HCT116 (cell line): ENCODE results near the gene POLE. TPM values are rescaled to one million over a fixed set of nuclear protein-coding genes. Genes with fewer than 3 reads are reported as not detected.

Experiments
- ATAC-seq: fragments of 200-7000 bp; cut with Tn5 transposase; 2 replicates; pipeline ENCODE4 v1.9.1; 2020; ENCODE audit warnings: mild to moderate bottlenecking, moderate library complexity
- BruUV-seq: library from RNA; stranded (reverse); fragments of 400-500 nt; replicated peaks from 2 replicates; lab custom pipeline; 2021; lab: Mats Ljungman, UMichigan
- CTCF ChIA-PET: fragments of 300-600 bp; sonication (Branson Sonifier 250); formaldehyde crosslinking; loops from one replicate; lab custom pipeline; 2021; ENCODE audit warnings: antibody characterized with exemption; lab: Charles Lee
- POLR2A ChIA-PET: fragments of 300-600, 350-600 bp; sonication (Branson Sonifier 250); formaldehyde crosslinking; loops from one replicate; lab custom pipeline; 2021; ENCODE audit warnings: antibody characterized with exemption; lab: Charles Lee
- RAD21 ChIA-PET, 2 experiments: fragments of 300-600 bp; sonication (Branson Sonifier 250); formaldehyde crosslinking; loops; one replicate each; lab custom pipeline; 2023; ENCODE audit warnings: low total read pairs in 2 of 2; ENCODE audit not compliant: uncharacterized antibody in 2 of 2, unreplicated experiment in 2 of 2, low non-redundant PET in 1 of 2; lab: Charles Lee
- DNase-seq: peaks from one replicate; pipeline ENCODE4 v3.0.0-alpha.2; 2010; ENCODE audit warnings: low read depth, low spot score
- H2AFZ ChIP-seq: fragments of 200-600 bp; shearing (Covaris generic), sonication (generic); 2 replicates; pipeline ENCODE4 v1.6.1; 2017; ENCODE audit warnings: low read depth, mixed run types, mixed read lengths, antibody characterized with exemption, low read length; ENCODE audit not compliant: poor library complexity, severe bottlenecking
- H3K27ac ChIP-seq: 2 replicates; pipeline ENCODE4 v1.5.1; 2012; ENCODE audit warnings: low read depth, low read length
- H3K27me3 ChIP-seq: fragments of 200-600 bp; sonication (generic); 2 replicates; pipeline ENCODE4 v1.6.1; 2016; ENCODE audit warnings: mixed run types, low read length, mixed read lengths; ENCODE audit not compliant: insufficient read depth
- H3K36me3 ChIP-seq, 2 experiments: fragments of 200-500 bp in 1 of 2; fragments of 200-600 bp in 1 of 2; sonication (Bioruptor generic) in 1 of 2; sonication (generic) in 1 of 2; 2 replicates each; pipeline versions ENCODE4 v1.5.1 to v1.6.1; 2014 to 2016; ENCODE audit warnings: low read length in 2 of 2, inconsistent platforms in 1 of 2, mixed read lengths in 1 of 2, mixed run types in 1 of 2; ENCODE audit not compliant: insufficient read depth in 2 of 2, control insufficient read depth in 1 of 2
- H3K4me1 ChIP-seq, 2 experiments: fragments of 200-600 bp in 1 of 2; sonication (generic) in 1 of 2; 2 replicates each; pipeline versions ENCODE4 v1.5.1 to v1.6.1; 2012 to 2017; ENCODE audit warnings: low read length in 2 of 2, inconsistent platforms in 1 of 2, mild to moderate bottlenecking in 1 of 2, mixed read lengths in 1 of 2, mixed run types in 1 of 2, moderate library complexity in 1 of 2; ENCODE audit not compliant: insufficient read depth in 2 of 2, control insufficient read depth in 1 of 2
- H3K4me2 ChIP-seq: fragments of 200-600 bp; sonication (generic); 2 replicates; pipeline ENCODE4 v1.6.1; 2017; ENCODE audit warnings: mixed run types, low read length, mixed read lengths
- H3K4me3 ChIP-seq, 2 experiments: fragments of 200-600 bp in 1 of 2; sonication (generic) in 1 of 2; replicated peaks in 1 of 2; 2 replicates each; pipeline ENCODE4 v1.5.1; 2011 to 2016; ENCODE audit warnings: low read length in 2 of 2, control low read depth in 1 of 2, low read depth in 1 of 2, mild to moderate bottlenecking in 1 of 2, mixed read lengths in 1 of 2, mixed run types in 1 of 2
- H3K79me2 ChIP-seq: fragments of 200-600 bp; sonication (generic); 2 replicates; pipeline ENCODE4 v1.6.1; 2017; ENCODE audit warnings: mild to moderate bottlenecking, mixed run types, low read length, moderate library complexity, mixed read lengths; ENCODE audit not compliant: insufficient read depth
- H3K9ac ChIP-seq: fragments of 200-600 bp; sonication (generic); 2 replicates; pipeline ENCODE4 v1.6.1; 2016; ENCODE audit warnings: low read length, mixed read lengths
- H3K9me2 ChIP-seq: fragments of 200-600 bp; sonication (generic), shearing (Covaris generic); 2 replicates; pipeline ENCODE4 v1.6.1; 2017; ENCODE audit warnings: mixed run types, mild to moderate bottlenecking, moderate library complexity; ENCODE audit not compliant: insufficient read depth
- H3K9me3 ChIP-seq, 2 experiments: fragments of 200-500 bp in 1 of 2; fragments of 200-600 bp in 1 of 2; sonication (Bioruptor generic) in 1 of 2; sonication (generic) in 1 of 2; 2 replicates each; pipeline ENCODE4 v1.6.1; 2014 to 2017; ENCODE audit warnings: low read length in 2 of 2, mixed read lengths in 2 of 2, inconsistent platforms in 1 of 2, low read depth in 1 of 2, mild to moderate bottlenecking in 1 of 2, mixed run types in 1 of 2, moderate library complexity in 1 of 2; ENCODE audit not compliant: control insufficient read depth in 1 of 2, insufficient read depth in 1 of 2
- H4K20me1 ChIP-seq: fragments of 200-600 bp; sonication (generic), shearing (Covaris generic); 2 replicates; pipeline ENCODE4 v1.6.1; 2017; ENCODE audit warnings: mixed run types, mild to moderate bottlenecking, moderate library complexity; ENCODE audit not compliant: insufficient read depth
- ATF3 ChIP-seq: IDR thresholded peaks from 2 replicates; pipeline ENCODE4 v1.6.1; 2012
- CBX3 ChIP-seq: IDR thresholded peaks from 2 replicates; pipeline ENCODE4 v1.6.1; 2012; ENCODE audit warnings: low read depth
- CEBPB ChIP-seq: IDR thresholded peaks from 2 replicates; pipeline ENCODE4 v1.6.1; 2012; ENCODE audit warnings: low read depth
- CTCF ChIP-seq, 3 experiments: fragments of 200-600 bp in 1 of 3; sonication (generic) in 1 of 3; IDR thresholded peaks in 2 of 3; conservative IDR thresholded peaks in 1 of 3; 2 replicates each; pipeline ENCODE4 v1.5.1; 2012 to 2017; ENCODE audit warnings: low read depth in 2 of 3, low read length in 2 of 3, antibody characterized with exemption in 1 of 3, borderline replicate concordance in 1 of 3, control low read depth in 1 of 3, mild to moderate bottlenecking in 1 of 3, mixed read lengths in 1 of 3, mixed run types in 1 of 3, moderate library complexity in 1 of 3; ENCODE audit not compliant: insufficient read depth in 1 of 3
- EGR1 ChIP-seq: IDR thresholded peaks from 2 replicates; pipeline ENCODE4 v1.6.1; 2012; ENCODE audit warnings: low read depth
- EZH2 ChIP-seq: fragments of 200-600 bp; sonication (generic); IDR thresholded peaks from 2 replicates; pipeline ENCODE4 v1.6.1; 2017; ENCODE audit warnings: antibody characterized with exemption, mixed run types
- EZH2phosphoT487 ChIP-seq: fragments of 200-600 bp; IDR thresholded peaks from 2 replicates; pipeline ENCODE4 v1.6.1; 2018; ENCODE audit warnings: antibody characterized with exemption, borderline replicate concordance
- FOSL1 ChIP-seq: IDR thresholded peaks from 2 replicates; pipeline ENCODE4 v1.6.1; 2012; ENCODE audit warnings: low read depth
- JUND ChIP-seq: IDR thresholded peaks from 2 replicates; pipeline ENCODE4 v1.6.1; 2012
- POLR2A ChIP-seq: IDR thresholded peaks from 2 replicates; pipeline ENCODE4 v1.7.0; 2011; ENCODE audit warnings: borderline replicate concordance; ENCODE audit not compliant: insufficient read depth, insufficient read length; ENCODE audit errors: extremely low read depth
- POLR2AphosphoS5 ChIP-seq: IDR thresholded peaks from 2 replicates; pipeline ENCODE4 v1.6.1; 2011; ENCODE audit warnings: mild to moderate bottlenecking, low read depth, low read length, moderate library complexity
- RAD21 ChIP-seq: IDR thresholded peaks from 2 replicates; pipeline ENCODE4 v1.6.1; 2012; ENCODE audit warnings: low read depth, mild to moderate bottlenecking
- REST ChIP-seq: IDR thresholded peaks from 2 replicates; pipeline ENCODE4 v1.6.1; 2012; ENCODE audit warnings: low read depth
- SP1 ChIP-seq: IDR thresholded peaks from 2 replicates; pipeline ENCODE4 v1.6.1; 2012; ENCODE audit warnings: low read depth
- SRF ChIP-seq: IDR thresholded peaks from 2 replicates; pipeline ENCODE4 v1.6.1; 2012; ENCODE audit warnings: low read depth
- TCF7L2 ChIP-seq: IDR thresholded peaks from 2 replicates; pipeline ENCODE4 v1.7.0; 2011; ENCODE audit warnings: borderline replicate concordance, inconsistent platforms; ENCODE audit not compliant: insufficient read depth, insufficient read length; ENCODE audit errors: extremely low read depth
- YY1 ChIP-seq: IDR thresholded peaks from 2 replicates; pipeline ENCODE4 v1.6.1; 2011; ENCODE audit warnings: low read length, low read depth, moderate library complexity, mild to moderate bottlenecking; ENCODE audit not compliant: insufficient replicate concordance; ENCODE audit errors: extremely low read depth
- ZBTB33 ChIP-seq: IDR thresholded peaks from 2 replicates; pipeline ENCODE4 v1.6.1; 2011; ENCODE audit warnings: mild to moderate bottlenecking, low read length, moderate library complexity; ENCODE audit not compliant: insufficient replicate concordance; ENCODE audit errors: extremely low read depth
- ZFX ChIP-seq: fragments of 450-650 bp; IDR thresholded peaks from 2 replicates; pipeline ENCODE4 v1.6.1; 2017
- ZNF274 ChIP-seq: fragments of 200-500 bp; sonication (Bioruptor generic); IDR thresholded peaks from 2 replicates; pipeline ENCODE4 v1.6.1; 2014; ENCODE audit warnings: mild to moderate bottlenecking, low read depth, low read length, inconsistent platforms
- intact Hi-C: fragments of 100-400 bp; cut with micrococcal nuclease; formaldehyde crosslinking; loops from 2 replicates; pipeline ENCODE4 v1.10.0; 2022
- total RNA-seq: library from RNA; stranded (reverse); gene quantifications from one replicate; pipeline ENCODE4 v1.2.1, GENCODE V29; 2021; ENCODE audit not compliant: unreplicated experiment

The POLE gene
- total RNA-seq, 1 experiment from 2014 or later: 128 TPM

- TF ChIP-seq CTCF (IDR thresholded peaks at IDR 0.05 in 2 of 3, conservative IDR thresholded peaks at IDR 0.05 in 1 of 3; ENCODE audit: borderline replicate concordance in 1 of 3, insufficient read depth in 1 of 3, low read depth in 2 of 3, low read length in 2 of 3) (no peak), RAD21 (no peak), YY1 (no peak), TCF7L2 (no peak), ZFX (no peak)
Measured at GRCh38 chr12:132633901-132634300, 53.2 kb downstream of the POLE start (continued).

GRCh38 chr12:132633398-132633797, 53.7 kb downstream of the POLE start:
- RAD21 ChIA-PET: no interaction called here
- TF ChIP-seq REST (no peak), ZFX (no peak), ATF3 (no peak), ZNF274 (no peak), SRF (no peak), FOSL1 (no peak), POLR2AphosphoS5 (no peak), POLR2A (no peak), EZH2phosphoT487 (no peak), RAD21 (no peak), CEBPB (no peak), EZH2 (no peak), CBX3 (no peak), SP1 (no peak), EGR1 (no peak), ZBTB33 (no peak), JUND (no peak)

More at GRCh38 chr12:132633398-132633797, 53.7 kb downstream of the POLE start:
- H3K27ac ChIP-seq: no peak overlapping the region
- BruUV-seq: no TSS peak
- H3K79me2 ChIP-seq: no peaks in the 10 kb centered on the region
- no peaks in the 10 kb centered on the region for H3K27me3 ChIP-seq
- ATAC-seq (no peak), DNase-seq (no peak)
- no peaks in the 10 kb centered on the region for H4K20me1 ChIP-seq
- H3K4me3 ChIP-seq: no peak overlapping the region
- H3K4me1 ChIP-seq: no peaks in the 10 kb centered on the region
- CTCF ChIA-PET: no interaction called here
- peaks cover 33 to 70% of the 10 kb centered on the region in 2 experiments for H3K36me3 ChIP-seq
- H2AFZ ChIP-seq: no peak overlapping the region
- H3K9me3 ChIP-seq: no peaks in the 10 kb centered on the region
- POLR2A ChIA-PET: no interaction called here
- no peak overlapping the region for H3K4me2 ChIP-seq
- intact Hi-C loops: no loop called here
- no peak overlapping the region for H3K9ac ChIP-seq
- H3K9me2 ChIP-seq: no peaks in the 10 kb centered on the region
